ENCODE data around the gene GNPNAT1. TPM values are rescaled to one million over a fixed set of nuclear protein-coding genes. Genes with fewer than 3 reads are reported as not detected.

GNPNAT1 gene
- total RNA-seq, 6 experiments from 2014 or later = 43.1 to 53.6 (median 47.2) TPM

DNA sequence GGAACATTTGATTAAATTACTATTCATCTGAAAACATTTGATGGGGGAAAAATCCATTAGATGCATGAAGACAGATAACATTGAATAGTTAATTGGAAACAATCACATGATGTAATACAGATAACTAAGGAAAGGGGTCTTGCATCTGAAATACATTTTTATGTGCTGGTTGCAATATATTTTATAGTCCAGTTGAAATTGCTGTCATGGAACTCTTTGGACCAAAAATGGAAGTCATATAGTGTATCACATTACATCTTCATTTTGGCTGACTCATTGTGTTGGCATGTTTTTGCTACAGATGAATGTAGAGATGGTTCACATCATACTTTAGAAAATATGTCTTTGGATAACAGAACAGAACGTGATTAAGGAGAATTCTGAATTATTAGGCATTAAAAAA, 43.0 kb upstream of the GNPNAT1 start:
- H3K36me3 Mint-ChIP-seq (ENCODE audit: low read depth) = 0 out of 2 replicates have a peak, but pooled peaks cover 4% of the 10 kb centered on the region
- no peaks in the 10 kb centered on the region for H3K9me3 Mint-ChIP-seq
- peak; percentile 82 for DNase-seq
- TF ChIP-seq, protein P1, sequence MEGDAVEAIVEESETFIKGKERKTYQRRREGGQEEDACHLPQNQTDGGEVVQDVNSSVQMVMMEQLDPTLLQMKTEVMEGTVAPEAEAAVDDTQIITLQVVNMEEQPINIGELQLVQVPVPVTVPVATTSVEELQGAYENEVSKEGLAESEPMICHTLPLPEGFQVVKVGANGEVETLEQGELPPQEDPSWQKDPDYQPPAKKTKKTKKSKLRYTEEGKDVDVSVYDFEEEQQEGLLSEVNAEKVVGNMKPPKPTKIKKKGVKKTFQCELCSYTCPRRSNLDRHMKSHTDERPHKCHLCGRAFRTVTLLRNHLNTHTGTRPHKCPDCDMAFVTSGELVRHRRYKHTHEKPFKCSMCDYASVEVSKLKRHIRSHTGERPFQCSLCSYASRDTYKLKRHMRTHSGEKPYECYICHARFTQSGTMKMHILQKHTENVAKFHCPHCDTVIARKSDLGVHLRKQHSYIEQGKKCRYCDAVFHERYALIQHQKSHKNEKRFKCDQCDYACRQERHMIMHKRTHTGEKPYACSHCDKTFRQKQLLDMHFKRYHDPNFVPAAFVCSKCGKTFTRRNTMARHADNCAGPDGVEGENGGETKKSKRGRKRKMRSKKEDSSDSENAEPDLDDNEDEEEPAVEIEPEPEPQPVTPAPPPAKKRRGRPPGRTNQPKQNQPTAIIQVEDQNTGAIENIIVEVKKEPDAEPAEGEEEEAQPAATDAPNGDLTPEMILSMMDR (IDR thresholded peaks at IDR 0.05) = no peak
- H3K4me1 Mint-ChIP-seq (ENCODE audit: low read depth) = peaks cover 58% of the 10 kb centered on the region
- peak overlapping the region; percentile 95 for H3K27ac Mint-ChIP-seq
- peak overlapping the region; percentile 76 for H3K4me3 Mint-ChIP-seq
- no peaks in the 10 kb centered on the region; the same call in 1 of the 2 replicates for H3K27me3 Mint-ChIP-seq (ENCODE audit: insufficient read depth)

DNA sequence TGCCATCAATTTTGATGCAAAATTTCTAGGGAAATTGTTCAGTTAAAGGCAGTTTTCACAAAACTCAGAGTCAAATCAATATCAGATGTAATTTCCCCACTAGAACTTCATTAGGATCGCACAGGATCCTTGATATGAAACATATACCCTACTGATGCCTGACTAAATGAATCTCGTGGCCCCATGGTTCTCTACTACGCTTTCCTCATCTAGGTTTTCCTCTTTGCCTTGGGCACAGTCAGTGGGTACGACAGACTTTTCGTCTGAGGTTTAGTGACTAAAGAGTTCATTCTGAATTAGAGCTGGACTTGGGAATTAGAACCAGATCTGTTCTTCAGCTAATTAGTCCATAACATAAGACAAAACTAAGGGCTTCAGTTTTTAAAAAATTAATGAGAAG, 42.5 kb upstream of the GNPNAT1 start:
- no peak overlapping the region; the same call in 1 of the 2 replicates for H3K4me3 Mint-ChIP-seq
- peak overlapping the region; percentile 95 for H3K27ac Mint-ChIP-seq
- peaks cover 60% of the 10 kb centered on the region for H3K4me1 Mint-ChIP-seq (ENCODE audit: low read depth)
- no peaks in the 10 kb centered on the region; the same call in 1 of the 2 replicates for H3K27me3 Mint-ChIP-seq (ENCODE audit: insufficient read depth)
- no peak for DNase-seq
- no peaks in the 10 kb centered on the region for H3K9me3 Mint-ChIP-seq
- 0 out of 2 replicates have a peak, but pooled peaks cover 4% of the 10 kb centered on the region for H3K36me3 Mint-ChIP-seq (ENCODE audit: low read depth)
- TF ChIP-seq, protein P1 (IDR thresholded peaks at IDR 0.05) = no peak

DNA sequence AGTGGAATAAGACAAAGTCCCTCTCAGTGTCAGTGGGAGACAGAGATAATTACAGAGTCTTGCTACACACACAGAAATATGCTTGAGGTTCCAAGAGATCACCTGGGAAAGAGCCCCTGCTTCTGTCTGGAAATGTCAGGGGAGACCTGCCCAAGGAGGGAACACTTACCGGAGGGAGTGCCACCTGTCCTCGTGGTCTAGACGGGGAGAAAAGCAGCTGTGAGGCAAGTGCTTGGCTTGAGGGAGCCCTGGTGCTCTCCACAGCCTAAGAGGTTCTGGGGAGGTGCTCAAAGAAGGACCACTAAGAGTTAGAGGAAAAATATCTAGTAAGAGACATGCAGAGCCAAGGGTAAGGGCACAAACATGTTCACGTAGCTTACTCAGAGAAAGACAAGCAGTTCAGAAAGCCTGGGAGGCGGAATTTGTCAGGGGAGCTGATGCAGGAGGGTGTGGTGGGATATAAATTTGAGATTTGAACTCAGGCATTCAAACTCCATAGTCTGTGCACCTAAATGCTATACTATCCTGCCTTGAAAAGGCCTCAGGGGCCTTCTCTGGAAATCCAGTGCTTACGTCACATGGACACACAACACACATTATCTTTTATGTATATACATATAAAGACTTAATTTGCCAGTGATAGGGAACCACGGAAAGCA, 38.2 kb upstream of the GNPNAT1 start:
- TF ChIP-seq, protein P1 (IDR thresholded peaks at IDR 0.05) = no peak
- DNase-seq = no peak
- Mint-ChIP-seq H3K4me1 (ENCODE audit: low read depth) (peaks cover 46% of the 10 kb centered on the region), H3K36me3 (ENCODE audit: low read depth) (0 out of 2 replicates have a peak, but pooled peaks cover 4% of the 10 kb centered on the region), H3K27me3 (ENCODE audit: insufficient read depth) (no peaks in the 10 kb centered on the region; the same call in 1 of the 2 replicates), H3K9me3 (no peaks in the 10 kb centered on the region), H3K27ac (no peak overlapping the region), H3K4me3 (no peak overlapping the region)

DNA sequence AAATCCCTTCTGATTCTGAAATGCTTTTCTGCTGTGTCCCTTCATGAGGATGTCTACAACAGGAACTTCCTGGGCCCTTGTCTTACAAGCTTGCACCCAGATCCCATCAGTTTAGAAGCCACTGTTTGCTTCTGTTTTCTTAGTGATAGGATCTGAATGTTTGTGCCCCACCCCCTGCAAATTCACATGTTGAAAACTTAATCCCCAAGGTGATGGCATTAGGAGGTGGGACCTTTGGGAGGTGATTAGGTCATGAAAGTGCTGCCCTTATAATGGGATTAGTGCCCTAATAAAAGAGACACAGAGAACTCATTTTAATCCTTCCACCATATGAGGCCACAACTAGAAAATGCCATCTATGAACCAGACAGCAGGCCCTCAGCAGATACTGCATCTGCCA, 36.0 kb upstream of the GNPNAT1 start:
- H3K4me1 Mint-ChIP-seq (ENCODE audit: low read depth) = peaks cover 47% of the 10 kb centered on the region
- no peak for DNase-seq
- no peaks in the 10 kb centered on the region for H3K36me3 Mint-ChIP-seq (ENCODE audit: low read depth)
- H3K9me3 Mint-ChIP-seq = no peaks in the 10 kb centered on the region
- no peaks in the 10 kb centered on the region; the same call in 1 of the 2 replicates for H3K27me3 Mint-ChIP-seq (ENCODE audit: insufficient read depth)
- no peak overlapping the region for H3K4me3 Mint-ChIP-seq
- TF ChIP-seq, protein P1 (IDR thresholded peaks at IDR 0.05) = no peak
- H3K27ac Mint-ChIP-seq = no peak overlapping the region

DNA sequence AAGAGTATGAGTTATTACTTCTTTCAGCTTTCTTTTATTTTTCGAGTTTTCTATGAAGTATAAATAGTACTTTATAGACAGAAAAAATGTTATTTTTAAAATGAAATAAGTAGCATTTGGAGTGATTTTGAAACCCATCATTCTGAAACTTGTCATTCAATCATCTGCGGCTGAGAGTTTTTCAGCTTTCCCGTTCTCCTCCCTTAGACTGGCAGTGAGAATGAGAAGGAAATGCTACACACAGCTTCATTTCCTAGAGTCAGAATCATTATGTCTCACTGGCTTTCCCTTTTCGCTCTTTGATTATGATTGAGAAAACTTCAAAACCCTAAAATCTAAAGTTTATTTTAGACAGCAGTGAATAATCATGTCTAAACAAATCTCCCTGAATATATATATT, 33.7 kb upstream of the GNPNAT1 start:
- TF ChIP-seq, protein P1 (IDR thresholded peaks at IDR 0.05) = no peak
- Mint-ChIP-seq H3K4me1 (ENCODE audit: low read depth) (peaks cover 30% of the 10 kb centered on the region), H3K27ac (no peak overlapping the region), H3K9me3 (no peaks in the 10 kb centered on the region), H3K4me3 (no peak overlapping the region), H3K27me3 (ENCODE audit: insufficient read depth) (no peaks in the 10 kb centered on the region; the same call in 1 of the 2 replicates), H3K36me3 (ENCODE audit: low read depth) (no peaks in the 10 kb centered on the region)
- no peak for DNase-seq

Data from HFFc6 (cell line).